ENCODE results near the gene CRIP3. TPM values are rescaled to one million over a fixed set of nuclear protein-coding genes. Genes with fewer than 3 reads are reported as not detected.

The CRIP3 gene
- total and polyA plus RNA-seq, 10 of the 15 experiments (the other 5 are each of a cell fraction or from before 2014, with no cell fraction given) = 1.5 to 9.2 (median 2.2) TPM

- ChIA-PET CTCF (interaction anchor here (0.6 to 2.3 kb wide), 2 partner anchors 17 to 43 kb away, joined by 3 to 8 read pairs; partner anchors contain the start of gene CRIP3), POLR2A (no interaction called here), RAD21 (ENCODE audit: unreplicated experiment) (no interaction called here), SMC1A (ENCODE audit: uncharacterized antibody, unreplicated experiment) (interaction anchor here (0.7 to 1.6 kb wide), 2 partner anchors 22 to 146 kb away, joined by 3 to 4 read pairs; no protein-coding TSS in a partner anchor)
- ATAC-seq (no peak), FAIRE-seq (no peak), DNase-seq (ENCODE audit: low read depth, low spot score) (no peak)
- no peaks in the 10 kb centered on the region for H3K4me1 ChIP-seq (ENCODE audit: control insufficient read depth, insufficient read depth, low read length)
- H3K9ac ChIP-seq (ENCODE audit: control insufficient read depth, insufficient read depth, low read length) = no peak overlapping the region
- no peaks in the 10 kb centered on the region for H3K79me2 ChIP-seq (ENCODE audit: control insufficient read depth, insufficient read depth, low read length)
- WGBS (ENCODE audit: insufficient coverage, insufficient replicate concordance, low lambda C conversion rate, missing lambda C conversion rate) = 15% methylated on average over 2 of the region's 2 CpGs
- H3K4me3 ChIP-seq = no peak overlapping the region
- no peaks in the 10 kb centered on the region; a peak in 2 of 4 replicates for H3K27me3 ChIP-seq (replicated peaks in 1 of 2; ENCODE audit: control insufficient read depth in 2 of 2, insufficient read depth in 2 of 2, low read length in 1 of 2)
- no TSS peak for BruUV-seq (replicated peaks)
- no peak overlapping the region for H3K4me2 ChIP-seq (ENCODE audit: control insufficient read depth, insufficient read depth)
- in situ Hi-C loops (cut with MboI) (no loop called here), intact Hi-C loops (cut with micrococcal nuclease; ENCODE audit: unreplicated experiment) (no loop called here)
- no peak overlapping the region for H2AFZ ChIP-seq (ENCODE audit: control insufficient read depth, low read depth, low read length)
- H3K9me3 ChIP-seq (replicated peaks; ENCODE audit: control insufficient read depth, insufficient read depth, low read length) = no peaks in the 10 kb centered on the region; the same call in 2 of the 3 replicates
- TF ChIP-seq HSF1 (IDR thresholded peaks at IDR 0.05; ENCODE audit: low read depth, low read length) (no peak), ZNF217 (IDR thresholded peaks at IDR 0.05) (no peak), ZNF384 (IDR thresholded peaks at IDR 0.05; ENCODE audit: borderline replicate concordance, low read depth, low read length) (no peak), SP1 (IDR thresholded peaks at IDR 0.05; ENCODE audit: low read depth, low read length) (no peak), WRNIP1 (IDR thresholded peaks at IDR 0.05; ENCODE audit: borderline replicate concordance, low read depth, low read length) (no peak), RFX5 (IDR thresholded peaks at IDR 0.05; ENCODE audit: low read depth, low read length) (no peak), TCF12 (IDR thresholded peaks at IDR 0.05; ENCODE audit: low read depth, low read length) (no peak), ATF7 (IDR thresholded peaks at IDR 0.05; ENCODE audit: low read depth) (no peak), ESRRA (IDR thresholded peaks at IDR 0.05; ENCODE audit: low read length) (no peak), RCOR1 (conservative IDR thresholded peaks at IDR 0.05; ENCODE audit: low read depth, low read length) (no peak), ZNF622 (IDR thresholded peaks at IDR 0.05) (no peak), FOS (IDR thresholded peaks at IDR 0.05; ENCODE audit: borderline replicate concordance, extremely low read depth, insufficient read length) (no peak)
- TF ChIP-seq, protein P1, sequence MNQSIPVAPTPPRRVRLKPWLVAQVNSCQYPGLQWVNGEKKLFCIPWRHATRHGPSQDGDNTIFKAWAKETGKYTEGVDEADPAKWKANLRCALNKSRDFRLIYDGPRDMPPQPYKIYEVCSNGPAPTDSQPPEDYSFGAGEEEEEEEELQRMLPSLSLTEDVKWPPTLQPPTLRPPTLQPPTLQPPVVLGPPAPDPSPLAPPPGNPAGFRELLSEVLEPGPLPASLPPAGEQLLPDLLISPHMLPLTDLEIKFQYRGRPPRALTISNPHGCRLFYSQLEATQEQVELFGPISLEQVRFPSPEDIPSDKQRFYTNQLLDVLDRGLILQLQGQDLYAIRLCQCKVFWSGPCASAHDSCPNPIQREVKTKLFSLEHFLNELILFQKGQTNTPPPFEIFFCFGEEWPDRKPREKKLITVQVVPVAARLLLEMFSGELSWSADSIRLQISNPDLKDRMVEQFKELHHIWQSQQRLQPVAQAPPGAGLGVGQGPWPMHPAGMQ (IDR thresholded peaks at IDR 0.05; ENCODE audit: borderline replicate concordance) = no peak
- TF ChIP-seq, protein P2, sequence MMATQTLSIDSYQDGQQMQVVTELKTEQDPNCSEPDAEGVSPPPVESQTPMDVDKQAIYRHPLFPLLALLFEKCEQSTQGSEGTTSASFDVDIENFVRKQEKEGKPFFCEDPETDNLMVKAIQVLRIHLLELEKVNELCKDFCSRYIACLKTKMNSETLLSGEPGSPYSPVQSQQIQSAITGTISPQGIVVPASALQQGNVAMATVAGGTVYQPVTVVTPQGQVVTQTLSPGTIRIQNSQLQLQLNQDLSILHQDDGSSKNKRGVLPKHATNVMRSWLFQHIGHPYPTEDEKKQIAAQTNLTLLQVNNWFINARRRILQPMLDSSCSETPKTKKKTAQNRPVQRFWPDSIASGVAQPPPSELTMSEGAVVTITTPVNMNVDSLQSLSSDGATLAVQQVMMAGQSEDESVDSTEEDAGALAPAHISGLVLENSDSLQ (IDR thresholded peaks at IDR 0.05) = no peak
- no peaks in the 10 kb centered on the region for H3K36me3 ChIP-seq (ENCODE audit: control insufficient read depth in 2 of 2, insufficient read depth in 2 of 2, low read length in 1 of 2)
- H4K20me1 ChIP-seq (ENCODE audit: control insufficient read depth, insufficient read depth) = no peaks in the 10 kb centered on the region
- no peak overlapping the region for H3K27ac ChIP-seq (ENCODE audit: control insufficient read depth, insufficient read depth)
These were observed 16.9 kb downstream of the CRIP3 start for GRCh38 chr6:43291708-43292107.
